ENCODE results near the gene RFPL4A. TPM values are rescaled to one million over a fixed set of nuclear protein-coding genes. Genes with fewer than 3 reads are reported as not detected.

The RFPL4A gene
- total and polyA plus RNA-seq, 2 of the 13 experiments (the other 11 are each of a cell fraction or from before 2014, with no cell fraction given): not detected

DNA sequence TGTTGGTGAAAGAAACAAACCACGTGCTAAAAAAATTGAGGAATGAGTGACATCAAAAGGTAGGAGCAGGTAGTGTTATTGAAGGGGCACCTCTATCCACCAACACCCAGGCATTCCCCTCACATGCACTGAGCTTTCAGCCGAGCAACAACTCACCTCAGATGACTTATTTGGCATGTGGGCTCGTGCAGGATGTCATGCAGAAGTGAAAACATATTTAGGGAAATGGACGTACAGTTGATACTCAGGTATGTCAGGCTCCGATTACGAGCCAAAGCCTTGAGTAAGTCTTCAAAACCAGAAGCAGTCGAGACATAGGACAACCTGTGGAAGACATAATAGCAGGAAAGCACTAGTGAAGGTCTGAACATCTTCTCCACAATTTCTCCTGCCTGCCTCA is 42.5 kb downstream of the RFPL4A start (continued):
- TF ChIP-seq RFX3 (CRISPR knock-in tag; IDR thresholded peaks at IDR 0.05) (no peak), ZNF629 (CRISPR knock-in tag; conservative IDR thresholded peaks at IDR 0.05) (no peak), ISX (CRISPR knock-in tag; conservative IDR thresholded peaks at IDR 0.05) (no peak)

- ChIA-PET CTCF (ENCODE audit: low intra/inter-chr PET ratio, low total read pairs) (no interaction called here), POLR2A (no interaction called here)
- Histone ChIP-seq H4K20me1 (ENCODE audit: insufficient read depth, low read length) (no peaks in the 10 kb centered on the region), H3K4me2 (ENCODE audit: low read depth, low read length) (no peak overlapping the region), H3K36me3 (replicated peaks in 1 of 2; ENCODE audit: control insufficient read depth in 1 of 2, insufficient read depth in 2 of 2, low read length in 2 of 2) (no peaks in the 10 kb centered on the region), H3K4me3 (replicated peaks in 1 of 3; ENCODE audit: insufficient read depth in 1 of 3, low read depth in 2 of 3, low read length in 3 of 3) (no peak overlapping the region), H3K9ac (ENCODE audit: insufficient read depth, low read depth, low read length) (no peak overlapping the region), H3K27ac (ENCODE audit: extremely low read length, insufficient read depth, low read length) (no peak overlapping the region), H3K79me2 (ENCODE audit: insufficient read depth, low read length) (no peaks in the 10 kb centered on the region), H3K27me3 (ENCODE audit: control insufficient read depth in 1 of 2, insufficient read depth in 2 of 2, low read length in 2 of 2) (peaks cover 0 to 12% of the 10 kb centered on the region in 2 experiments; a peak in 1 of 5 replicates), H3K4me1 (ENCODE audit: insufficient read depth, low read length) (no peaks in the 10 kb centered on the region), H2AFZ (ENCODE audit: low read length) (no peak overlapping the region), H3K9me3 (ENCODE audit: low read length) (no peaks in the 10 kb centered on the region)
- ATAC-seq (no peak), FAIRE-seq (no peak), DNase-seq (ENCODE audit: low spot score) (no peak)
- TF ChIP-seq ZNF773 (CRISPR knock-in tag; IDR thresholded peaks at IDR 0.05; ENCODE audit: borderline replicate concordance) (no peak), E2F5 (CRISPR knock-in tag; conservative IDR thresholded peaks at IDR 0.05) (no peak), ZBTB20 (CRISPR knock-in tag; IDR thresholded peaks at IDR 0.05; ENCODE audit: borderline replicate concordance, low read depth) (no peak), ZNF546 (CRISPR knock-in tag; conservative IDR thresholded peaks at IDR 0.05) (no peak), ZNF232 (CRISPR knock-in tag; IDR thresholded peaks at IDR 0.05; ENCODE audit: borderline replicate concordance) (no peak), SP5 (CRISPR knock-in tag; IDR thresholded peaks at IDR 0.05; ENCODE audit: borderline replicate concordance, low read depth) (no peak)
- no TSS peak for BruUV-seq (replicated peaks)
- in situ Hi-C loops (cut with HindIII; ENCODE audit: extremely low pct_ligation_motif_present, low pct_unique_long_range_greater_than_20kb): no loop called here
- intact Hi-C loops (cut with micrococcal nuclease; ENCODE audit: unreplicated experiment): no loop called here
- WGBS (ENCODE audit: low lambda C conversion rate): 0% methylated on average over 2 of the region's 2 CpGs
Measured at GRCh38 chr19:55802281-55802680, 43.4 kb downstream of the RFPL4A start.
